Measurements from ENCODE around the gene HIVEP2. TPM values are rescaled to one million over a fixed set of nuclear protein-coding genes. Genes with fewer than 3 reads are reported as not detected.

The HIVEP2 gene
- total RNA-seq, 1 experiment from 2014 or later, result 9.1 TPM

DNA sequence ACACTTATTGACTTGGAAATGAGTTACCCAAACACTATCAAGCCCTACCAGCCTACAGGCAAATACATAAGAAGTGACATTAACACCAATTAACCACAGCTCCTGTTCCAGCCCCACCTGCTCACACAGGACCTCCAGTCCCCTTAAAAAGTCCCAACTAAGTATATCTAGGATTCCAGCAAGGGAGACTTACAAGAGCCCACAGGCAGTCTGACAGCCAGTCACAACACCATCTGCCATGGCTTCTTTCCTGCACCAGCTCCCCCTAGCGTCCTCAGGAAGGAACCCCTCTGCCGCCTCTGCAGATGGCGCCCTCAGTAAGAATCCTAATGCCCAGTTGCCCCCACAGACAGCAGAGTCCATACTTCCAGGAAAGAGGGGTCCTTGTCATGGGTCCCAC is 122.1 kb downstream of the HIVEP2 start:
- H3K4me2 ChIP-seq (ENCODE audit: low read length), result no peak overlapping the region
- no peak for DNase-seq
- CTCF ChIA-PET, result no interaction called here

DNA sequence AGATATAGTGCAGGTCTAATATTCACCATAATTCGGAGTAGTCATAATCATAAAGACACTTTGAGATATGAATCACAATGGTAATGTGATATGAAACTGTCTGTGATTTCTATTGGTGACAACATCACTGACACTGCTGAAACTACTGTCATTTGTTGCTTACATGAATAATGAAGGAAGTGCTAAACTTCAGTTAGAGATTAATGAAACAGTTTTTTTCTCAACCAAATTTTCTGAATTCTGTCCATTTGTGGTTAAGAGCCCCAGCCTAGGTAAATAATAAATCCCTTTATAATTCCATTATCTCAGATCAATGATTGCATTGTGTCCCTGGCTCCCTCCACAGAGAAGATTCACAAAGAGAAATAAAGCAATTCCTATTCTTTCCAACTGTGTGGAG is 122.6 kb downstream of the HIVEP2 start:
- Histone ChIP-seq H3K36me3 (ENCODE audit: low read depth, low read length) (no peaks in the 10 kb centered on the region), H3K4me1 (ENCODE audit: insufficient read depth, low read length) (peaks cover 3% of the 10 kb centered on the region; the same call in 1 of the 2 replicates), H3K4me2 (ENCODE audit: low read length) (no peak overlapping the region), H3K27me3 (ENCODE audit: low read length) (no peaks in the 10 kb centered on the region), H2AFZ (ENCODE audit: low read length) (no peak overlapping the region), H3K9me3 (ENCODE audit: low read length) (no peaks in the 10 kb centered on the region), H3K9ac (ENCODE audit: low read length) (no peak overlapping the region), H3K9me2 (replicated peaks; ENCODE audit: low read length) (no peaks in the 10 kb centered on the region), H3F3A (ENCODE audit: low read length, unreplicated experiment) (no peaks in the 10 kb centered on the region), H3K79me2 (ENCODE audit: low read length) (no peaks in the 10 kb centered on the region), H3K4me3 (ENCODE audit: low read length) (no peak overlapping the region), H4K20me1 (ENCODE audit: low read length) (no peaks in the 10 kb centered on the region), H3K27ac (ENCODE audit: low read length) (no peak overlapping the region)
- ChIA-PET POLR2A (ENCODE audit: unreplicated experiment) (no interaction called here), CTCF (no interaction called here)
- BruUV-seq (replicated peaks), result no TSS peak
- DNase-seq, result no peak
- TF ChIP-seq EZH2 (IDR thresholded peaks at IDR 0.05; ENCODE audit: low read length, unreplicated experiment) (no peak), EZH2phosphoT487 (IDR thresholded peaks at IDR 0.05; ENCODE audit: borderline replicate concordance, low read length) (no peak)
- intact Hi-C loops (cut with micrococcal nuclease), result no loop called here
- ATAC-seq, result no peak

More for the DNA sequence above, 122.1 kb downstream of the HIVEP2 start:
- no peaks in the 10 kb centered on the region for H3K27me3 ChIP-seq (ENCODE audit: low read length)
- H3K4me3 ChIP-seq (ENCODE audit: low read length), result no peak overlapping the region
- peaks cover 3% of the 10 kb centered on the region; the same call in 1 of the 2 replicates for H3K4me1 ChIP-seq (ENCODE audit: insufficient read depth, low read length)
- no peaks in the 10 kb centered on the region for H3K9me2 ChIP-seq (replicated peaks; ENCODE audit: low read length)
- no peak for TF ChIP-seq EZH2 (IDR thresholded peaks at IDR 0.05; ENCODE audit: low read length, unreplicated experiment)
- TF ChIP-seq, protein P1, sequence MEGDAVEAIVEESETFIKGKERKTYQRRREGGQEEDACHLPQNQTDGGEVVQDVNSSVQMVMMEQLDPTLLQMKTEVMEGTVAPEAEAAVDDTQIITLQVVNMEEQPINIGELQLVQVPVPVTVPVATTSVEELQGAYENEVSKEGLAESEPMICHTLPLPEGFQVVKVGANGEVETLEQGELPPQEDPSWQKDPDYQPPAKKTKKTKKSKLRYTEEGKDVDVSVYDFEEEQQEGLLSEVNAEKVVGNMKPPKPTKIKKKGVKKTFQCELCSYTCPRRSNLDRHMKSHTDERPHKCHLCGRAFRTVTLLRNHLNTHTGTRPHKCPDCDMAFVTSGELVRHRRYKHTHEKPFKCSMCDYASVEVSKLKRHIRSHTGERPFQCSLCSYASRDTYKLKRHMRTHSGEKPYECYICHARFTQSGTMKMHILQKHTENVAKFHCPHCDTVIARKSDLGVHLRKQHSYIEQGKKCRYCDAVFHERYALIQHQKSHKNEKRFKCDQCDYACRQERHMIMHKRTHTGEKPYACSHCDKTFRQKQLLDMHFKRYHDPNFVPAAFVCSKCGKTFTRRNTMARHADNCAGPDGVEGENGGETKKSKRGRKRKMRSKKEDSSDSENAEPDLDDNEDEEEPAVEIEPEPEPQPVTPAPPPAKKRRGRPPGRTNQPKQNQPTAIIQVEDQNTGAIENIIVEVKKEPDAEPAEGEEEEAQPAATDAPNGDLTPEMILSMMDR (conservative IDR thresholded peaks at IDR 0.05; ENCODE audit: low read depth, low read length), result 0 out of 2 replicates have a peak, but pooled peaks have one; percentile 39
- TF ChIP-seq EZH2phosphoT487 (IDR thresholded peaks at IDR 0.05; ENCODE audit: borderline replicate concordance, low read length), result no peak
- H3K9me3 ChIP-seq (ENCODE audit: low read length), result no peaks in the 10 kb centered on the region
- no peak overlapping the region for H3K27ac ChIP-seq (ENCODE audit: low read length)
- ATAC-seq, result no peak
- H3F3A ChIP-seq (ENCODE audit: low read length, unreplicated experiment), result no peaks in the 10 kb centered on the region
- H2AFZ ChIP-seq (ENCODE audit: low read length), result no peak overlapping the region
- no peaks in the 10 kb centered on the region for H3K36me3 ChIP-seq (ENCODE audit: low read depth, low read length)
- no peaks in the 10 kb centered on the region for H4K20me1 ChIP-seq (ENCODE audit: low read length)
- H3K9ac ChIP-seq (ENCODE audit: low read length), result no peak overlapping the region
- BruUV-seq (replicated peaks), result no TSS peak
- POLR2A ChIA-PET (ENCODE audit: unreplicated experiment), result no interaction called here
- H3K79me2 ChIP-seq (ENCODE audit: low read length), result no peaks in the 10 kb centered on the region
- intact Hi-C loops (cut with micrococcal nuclease), result no loop called here

DNA sequence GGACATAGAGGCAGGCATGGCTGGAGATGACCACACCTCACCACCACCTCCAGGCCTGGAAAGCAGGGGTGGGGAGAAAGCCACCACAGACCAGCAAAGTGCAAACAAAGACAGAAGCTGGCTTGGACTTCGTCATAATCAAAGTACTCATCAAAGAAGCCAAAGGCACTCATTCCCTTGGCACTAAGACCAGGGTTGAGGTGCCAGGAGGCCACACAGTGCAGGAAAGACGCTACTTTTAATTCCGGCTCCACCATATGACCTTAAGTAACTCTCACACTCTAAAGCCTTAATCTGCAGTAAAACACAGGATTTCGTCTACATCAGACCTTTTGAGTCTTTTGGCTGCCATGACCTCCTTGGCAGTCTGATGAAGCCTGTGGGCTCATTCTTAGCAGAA is 123.1 kb downstream of the HIVEP2 start:
- intact Hi-C loops (cut with micrococcal nuclease), result no loop called here
- no peaks in the 10 kb centered on the region for H3K79me2 ChIP-seq (ENCODE audit: low read length)
- 0 out of 2 replicates have a peak, but pooled peaks cover 3% of the 10 kb centered on the region for H3K4me1 ChIP-seq (ENCODE audit: insufficient read depth, low read length)
- no peaks in the 10 kb centered on the region for H3K9me3 ChIP-seq (ENCODE audit: low read length)
- H3K36me3 ChIP-seq (ENCODE audit: low read depth, low read length), result no peaks in the 10 kb centered on the region
- DNase-seq (no peak), ATAC-seq (no peak)
- no peaks in the 10 kb centered on the region for H3F3A ChIP-seq (ENCODE audit: low read length, unreplicated experiment)
- H3K27me3 ChIP-seq (ENCODE audit: low read length), result no peaks in the 10 kb centered on the region
- no TSS peak for BruUV-seq (replicated peaks)
- TF ChIP-seq EZH2 (IDR thresholded peaks at IDR 0.05; ENCODE audit: low read length, unreplicated experiment) (no peak), EZH2phosphoT487 (IDR thresholded peaks at IDR 0.05; ENCODE audit: borderline replicate concordance, low read length) (no peak)
- TF ChIP-seq, protein P1 (conservative IDR thresholded peaks at IDR 0.05; ENCODE audit: low read depth, low read length), result no peak
- no peak overlapping the region for H3K27ac ChIP-seq (ENCODE audit: low read length)
- ChIA-PET POLR2A (ENCODE audit: unreplicated experiment) (no interaction called here), CTCF (interaction anchor here (0.6 kb wide), 1 partner anchor 11 kb away, joined by 4 read pairs; no protein-coding TSS in a partner anchor)
- H2AFZ ChIP-seq (ENCODE audit: low read length), result no peak overlapping the region
- no peak overlapping the region for H3K4me2 ChIP-seq (ENCODE audit: low read length)
- no peak overlapping the region for H3K9ac ChIP-seq (ENCODE audit: low read length)
- H4K20me1 ChIP-seq (ENCODE audit: low read length), result no peaks in the 10 kb centered on the region
- H3K4me3 ChIP-seq (ENCODE audit: low read length), result no peak overlapping the region
- no peaks in the 10 kb centered on the region for H3K9me2 ChIP-seq (replicated peaks; ENCODE audit: low read length)

Data from PC-3 (cell line).